ENCODE data around the gene PIKFYVE. TPM values are rescaled to one million over a fixed set of nuclear protein-coding genes. Genes with fewer than 3 reads are reported as not detected.

Gene PIKFYVE
- total and polyA plus RNA-seq, 10 of the 15 experiments (the other 5 are each of a cell fraction or from before 2014, with no cell fraction given) = 5.2 to 41.7 (median 19.6) TPM

DNA sequence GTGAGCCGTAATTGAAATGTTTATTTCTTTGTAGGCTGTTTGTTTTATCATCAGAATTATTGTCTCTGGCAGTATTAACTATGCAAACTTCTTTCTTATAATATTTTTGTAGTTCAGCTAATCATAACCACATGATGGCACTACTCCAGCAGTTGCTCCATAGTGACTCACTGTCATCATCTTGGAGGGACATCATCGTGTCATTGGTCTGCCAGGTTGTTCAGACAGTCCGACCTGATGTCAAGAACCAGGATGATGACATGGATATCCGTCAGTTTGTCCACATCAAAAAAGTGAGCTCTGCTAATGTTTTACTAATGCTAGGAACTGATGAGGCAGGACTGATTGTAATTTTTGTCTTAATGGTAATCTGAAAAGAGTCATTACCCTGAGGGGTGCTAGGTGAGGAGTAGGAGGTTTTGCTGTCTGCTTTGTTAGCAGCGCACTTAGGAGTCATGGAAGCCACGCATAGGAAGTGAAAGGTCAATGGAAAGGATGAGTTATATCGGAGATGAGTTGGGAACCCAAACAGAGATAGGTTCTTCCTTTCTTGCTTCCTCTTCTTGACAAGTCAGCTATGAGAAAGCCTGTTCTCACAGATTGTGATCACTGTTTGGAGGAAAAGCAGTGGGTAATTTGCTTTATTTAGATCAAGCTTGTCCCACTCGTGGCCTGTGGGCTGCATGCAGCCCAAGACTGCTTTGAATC lies 49.2 kb downstream of the PIKFYVE start (continued):
- TF ChIP-seq EP300 (IDR thresholded peaks at IDR 0.05; ENCODE audit: borderline replicate concordance in 1 of 2, control insufficient read depth in 1 of 2, low read depth in 2 of 2, low read length in 2 of 2) = peak; percentile 20 to 40; a peak in 2 of 4 replicates
- TF ChIP-seq, protein P1, sequence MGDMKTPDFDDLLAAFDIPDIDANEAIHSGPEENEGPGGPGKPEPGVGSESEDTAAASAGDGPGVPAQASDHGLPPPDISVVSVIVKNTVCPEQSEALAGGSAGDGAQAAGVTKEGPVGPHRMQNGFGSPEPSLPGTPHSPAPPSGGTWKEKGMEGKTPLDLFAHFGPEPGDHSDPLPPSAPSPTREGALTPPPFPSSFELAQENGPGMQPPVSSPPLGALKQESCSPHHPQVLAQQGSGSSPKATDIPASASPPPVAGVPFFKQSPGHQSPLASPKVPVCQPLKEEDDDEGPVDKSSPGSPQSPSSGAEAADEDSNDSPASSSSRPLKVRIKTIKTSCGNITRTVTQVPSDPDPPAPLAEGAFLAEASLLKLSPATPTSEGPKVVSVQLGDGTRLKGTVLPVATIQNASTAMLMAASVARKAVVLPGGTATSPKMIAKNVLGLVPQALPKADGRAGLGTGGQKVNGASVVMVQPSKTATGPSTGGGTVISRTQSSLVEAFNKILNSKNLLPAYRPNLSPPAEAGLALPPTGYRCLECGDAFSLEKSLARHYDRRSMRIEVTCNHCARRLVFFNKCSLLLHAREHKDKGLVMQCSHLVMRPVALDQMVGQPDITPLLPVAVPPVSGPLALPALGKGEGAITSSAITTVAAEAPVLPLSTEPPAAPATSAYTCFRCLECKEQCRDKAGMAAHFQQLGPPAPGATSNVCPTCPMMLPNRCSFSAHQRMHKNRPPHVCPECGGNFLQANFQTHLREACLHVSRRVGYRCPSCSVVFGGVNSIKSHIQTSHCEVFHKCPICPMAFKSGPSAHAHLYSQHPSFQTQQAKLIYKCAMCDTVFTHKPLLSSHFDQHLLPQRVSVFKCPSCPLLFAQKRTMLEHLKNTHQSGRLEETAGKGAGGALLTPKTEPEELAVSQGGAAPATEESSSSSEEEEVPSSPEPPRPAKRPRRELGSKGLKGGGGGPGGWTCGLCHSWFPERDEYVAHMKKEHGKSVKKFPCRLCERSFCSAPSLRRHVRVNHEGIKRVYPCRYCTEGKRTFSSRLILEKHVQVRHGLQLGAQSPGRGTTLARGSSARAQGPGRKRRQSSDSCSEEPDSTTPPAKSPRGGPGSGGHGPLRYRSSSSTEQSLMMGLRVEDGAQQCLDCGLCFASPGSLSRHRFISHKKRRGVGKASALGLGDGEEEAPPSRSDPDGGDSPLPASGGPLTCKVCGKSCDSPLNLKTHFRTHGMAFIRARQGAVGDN (IDR thresholded peaks at IDR 0.05) = 0 out of 2 replicates have a peak, but pooled peaks have one; percentile 31
- TF ChIP-seq MEF2B (IDR thresholded peaks at IDR 0.05; ENCODE audit: partially characterized antibody, poor library complexity, severe bottlenecking) = peak; percentile 46
- TF ChIP-seq SUZ12 (IDR thresholded peaks at IDR 0.05; ENCODE audit: unreplicated experiment) = no peak

- 98% methylated on average over 2 of the region's 2 CpGs for WGBS (ENCODE audit: insufficient coverage, insufficient replicate concordance, low lambda C conversion rate, missing lambda C conversion rate)
- intact Hi-C loops (cut with micrococcal nuclease; ENCODE audit: unreplicated experiment) = no loop called here
- Histone ChIP-seq H3K36me3 (ENCODE audit: control insufficient read depth in 2 of 2, insufficient read depth in 2 of 2, low read length in 1 of 2) (peaks cover 0 to 8% of the 10 kb centered on the region in 2 experiments; a peak in 2 of 4 replicates), H3K4me1 (ENCODE audit: control insufficient read depth, insufficient read depth, low read length) (peaks cover 26% of the 10 kb centered on the region), H2AFZ (ENCODE audit: control insufficient read depth, low read depth, low read length) (no peak overlapping the region), H3K9ac (ENCODE audit: control insufficient read depth, insufficient read depth, low read length) (no peak overlapping the region), H3K79me2 (ENCODE audit: control insufficient read depth, insufficient read depth, low read length) (peaks cover 4% of the 10 kb centered on the region; the same call in 1 of the 2 replicates), H3K4me2 (ENCODE audit: control insufficient read depth, insufficient read depth) (no peak overlapping the region), H3K4me3 (no peak overlapping the region), H3K27me3 (replicated peaks in 1 of 2; ENCODE audit: control insufficient read depth in 2 of 2, insufficient read depth in 2 of 2, low read length in 1 of 2) (no peaks in the 10 kb centered on the region), H4K20me1 (ENCODE audit: control insufficient read depth, insufficient read depth) (no peaks in the 10 kb centered on the region), H3K27ac (ENCODE audit: control insufficient read depth, insufficient read depth) (no peak overlapping the region), H3K9me3 (replicated peaks; ENCODE audit: control insufficient read depth, insufficient read depth, low read length) (no peaks in the 10 kb centered on the region; the same call in 2 of the 3 replicates)
- SMC1A ChIA-PET (ENCODE audit: uncharacterized antibody, unreplicated experiment) = interaction anchor here (1.0 to 3.7 kb wide), 6 partner anchors 32 to 143 kb away, joined by 3 to 27 read pairs (median 3); partner anchors contain the start of gene PIKFYVE
- DNase-seq (ENCODE audit: low read depth, low spot score) (no peak), FAIRE-seq (no peak), ATAC-seq (no peak)
- POLR2A ChIA-PET = interaction anchor here (0.6 to 0.7 kb wide), 3 partner anchors 11 to 64 kb away, joined by 4 to 6 read pairs (median 5); no protein-coding TSS in a partner anchor
- CTCF ChIA-PET = interaction anchor here (0.8 to 5.6 kb wide), 4 partner anchors 25 to 64 kb away, joined by 3 to 36 read pairs (median 8); partner anchors contain the start of gene IDH1
- RAD21 ChIA-PET (ENCODE audit: unreplicated experiment) = no interaction called here
- in situ Hi-C loops (cut with MboI) = no loop called here
- BruUV-seq (replicated peaks) = no TSS peak
- TF ChIP-seq SMARCA5 (IDR thresholded peaks at IDR 0.05) (no peak), CHD1 (IDR thresholded peaks at IDR 0.05; ENCODE audit: low read depth, low read length) (no peak), CTCF (IDR thresholded peaks at IDR 0.05 in 2 of 3, conservative IDR thresholded peaks at IDR 0.05 in 1 of 3; ENCODE audit: control insufficient read depth in 2 of 3, extremely low read depth in 1 of 3, insufficient read depth in 1 of 3, low read depth in 3 of 3, low read length in 3 of 3) (no peak)
- TF ChIP-seq, protein P2, sequence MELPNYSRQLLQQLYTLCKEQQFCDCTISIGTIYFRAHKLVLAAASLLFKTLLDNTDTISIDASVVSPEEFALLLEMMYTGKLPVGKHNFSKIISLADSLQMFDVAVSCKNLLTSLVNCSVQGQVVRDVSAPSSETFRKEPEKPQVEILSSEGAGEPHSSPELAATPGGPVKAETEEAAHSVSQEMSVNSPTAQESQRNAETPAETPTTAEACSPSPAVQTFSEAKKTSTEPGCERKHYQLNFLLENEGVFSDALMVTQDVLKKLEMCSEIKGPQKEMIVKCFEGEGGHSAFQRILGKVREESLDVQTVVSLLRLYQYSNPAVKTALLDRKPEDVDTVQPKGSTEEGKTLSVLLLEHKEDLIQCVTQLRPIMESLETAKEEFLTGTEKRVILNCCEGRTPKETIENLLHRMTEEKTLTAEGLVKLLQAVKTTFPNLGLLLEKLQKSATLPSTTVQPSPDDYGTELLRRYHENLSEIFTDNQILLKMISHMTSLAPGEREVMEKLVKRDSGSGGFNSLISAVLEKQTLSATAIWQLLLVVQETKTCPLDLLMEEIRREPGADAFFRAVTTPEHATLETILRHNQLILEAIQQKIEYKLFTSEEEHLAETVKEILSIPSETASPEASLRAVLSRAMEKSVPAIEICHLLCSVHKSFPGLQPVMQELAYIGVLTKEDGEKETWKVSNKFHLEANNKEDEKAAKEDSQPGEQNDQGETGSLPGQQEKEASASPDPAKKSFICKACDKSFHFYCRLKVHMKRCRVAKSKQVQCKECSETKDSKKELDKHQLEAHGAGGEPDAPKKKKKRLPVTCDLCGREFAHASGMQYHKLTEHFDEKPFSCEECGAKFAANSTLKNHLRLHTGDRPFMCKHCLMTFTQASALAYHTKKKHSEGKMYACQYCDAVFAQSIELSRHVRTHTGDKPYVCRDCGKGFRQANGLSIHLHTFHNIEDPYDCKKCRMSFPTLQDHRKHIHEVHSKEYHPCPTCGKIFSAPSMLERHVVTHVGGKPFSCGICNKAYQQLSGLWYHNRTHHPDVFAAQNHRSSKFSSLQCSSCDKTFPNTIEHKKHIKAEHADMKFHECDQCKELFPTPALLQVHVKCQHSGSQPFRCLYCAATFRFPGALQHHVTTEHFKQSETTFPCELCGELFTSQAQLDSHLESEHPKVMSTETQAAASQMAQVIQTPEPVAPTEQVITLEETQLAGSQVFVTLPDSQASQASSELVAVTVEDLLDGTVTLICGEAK (IDR thresholded peaks at IDR 0.05; ENCODE audit: borderline replicate concordance) = no peak
These were observed 52.1 kb downstream of the PIKFYVE start for GRCh38 chr2:208318127-208318526.

Data from GM12878 (cell line).